GM12864 (cell line): Measurements from ENCODE around the gene ERICH2.
A peak's percentile ranks its signal among the peaks of the same experiment; 100 is the strongest.

Source experiments
- DNase-seq: peaks from one replicate; pipeline ENCODE4 v3.0.0-alpha.2; 2011; ENCODE audit warnings: low read depth
- H3K4me3 ChIP-seq: 2 replicates; pipeline ENCODE4 v1.5.1; 2011; ENCODE audit warnings: mild to moderate bottlenecking, low read depth, low read length, control low read depth
- TF ChIP-seq, protein P1 (sequence below): IDR thresholded peaks from 2 replicates; pipeline ENCODE4 v1.5.1; 2011; ENCODE audit warnings: low read depth, mild to moderate bottlenecking, moderate library complexity, low read length, control low read depth, inconsistent platforms; ENCODE audit errors: missing control alignments

The ERICH2 gene

DNA sequence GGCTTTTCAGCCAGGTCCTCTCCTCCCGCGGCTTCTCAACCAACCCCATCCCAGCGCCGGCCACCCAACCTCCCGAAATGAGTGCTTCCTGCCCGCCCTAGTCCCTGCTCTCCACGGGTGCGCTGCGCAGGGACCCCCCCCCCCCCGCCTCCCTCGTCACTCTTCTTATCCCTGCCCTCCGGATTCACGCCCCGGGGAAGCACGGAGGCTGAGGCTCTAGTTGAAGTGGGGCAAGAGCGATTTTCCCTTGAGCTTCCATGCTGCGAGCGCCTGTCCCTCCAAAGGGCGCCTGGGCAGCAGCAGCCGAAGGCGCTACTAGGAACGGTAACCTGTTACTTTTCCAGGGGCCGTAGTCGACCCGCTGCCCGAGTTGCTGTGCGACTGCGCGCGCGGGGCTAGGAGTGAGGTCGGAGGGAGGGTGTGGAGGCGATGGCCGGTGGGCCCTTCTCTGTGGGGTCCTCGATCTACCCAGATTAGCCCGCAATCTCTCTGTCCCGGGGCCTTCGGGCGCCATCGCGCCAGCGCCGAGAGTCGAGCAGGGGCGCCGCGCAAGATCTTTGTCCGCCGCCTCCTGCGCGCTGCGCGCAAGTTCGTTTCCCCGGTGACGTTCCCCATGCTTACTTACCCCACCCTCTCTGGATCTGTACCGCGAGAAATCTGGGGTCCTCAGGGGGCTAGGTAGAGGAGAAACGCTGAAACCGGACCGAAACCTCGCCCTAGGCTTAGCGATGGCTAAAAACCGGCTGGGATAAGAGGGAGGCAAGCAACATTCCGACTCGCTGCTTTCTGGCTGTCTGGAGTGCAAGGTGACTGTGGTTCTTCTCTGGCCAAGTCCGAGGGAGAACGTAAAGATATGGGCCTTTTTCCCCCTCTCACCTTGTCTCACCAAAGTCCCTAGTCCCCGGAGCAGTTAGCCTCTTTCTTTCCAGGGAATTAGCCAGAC is 47.2 kb downstream of the ERICH2 start:
- no peak for DNase-seq
- H3K4me3 ChIP-seq = peak overlapping the region; percentile 23
- TF ChIP-seq, protein P1, sequence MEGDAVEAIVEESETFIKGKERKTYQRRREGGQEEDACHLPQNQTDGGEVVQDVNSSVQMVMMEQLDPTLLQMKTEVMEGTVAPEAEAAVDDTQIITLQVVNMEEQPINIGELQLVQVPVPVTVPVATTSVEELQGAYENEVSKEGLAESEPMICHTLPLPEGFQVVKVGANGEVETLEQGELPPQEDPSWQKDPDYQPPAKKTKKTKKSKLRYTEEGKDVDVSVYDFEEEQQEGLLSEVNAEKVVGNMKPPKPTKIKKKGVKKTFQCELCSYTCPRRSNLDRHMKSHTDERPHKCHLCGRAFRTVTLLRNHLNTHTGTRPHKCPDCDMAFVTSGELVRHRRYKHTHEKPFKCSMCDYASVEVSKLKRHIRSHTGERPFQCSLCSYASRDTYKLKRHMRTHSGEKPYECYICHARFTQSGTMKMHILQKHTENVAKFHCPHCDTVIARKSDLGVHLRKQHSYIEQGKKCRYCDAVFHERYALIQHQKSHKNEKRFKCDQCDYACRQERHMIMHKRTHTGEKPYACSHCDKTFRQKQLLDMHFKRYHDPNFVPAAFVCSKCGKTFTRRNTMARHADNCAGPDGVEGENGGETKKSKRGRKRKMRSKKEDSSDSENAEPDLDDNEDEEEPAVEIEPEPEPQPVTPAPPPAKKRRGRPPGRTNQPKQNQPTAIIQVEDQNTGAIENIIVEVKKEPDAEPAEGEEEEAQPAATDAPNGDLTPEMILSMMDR = no peak

DNA sequence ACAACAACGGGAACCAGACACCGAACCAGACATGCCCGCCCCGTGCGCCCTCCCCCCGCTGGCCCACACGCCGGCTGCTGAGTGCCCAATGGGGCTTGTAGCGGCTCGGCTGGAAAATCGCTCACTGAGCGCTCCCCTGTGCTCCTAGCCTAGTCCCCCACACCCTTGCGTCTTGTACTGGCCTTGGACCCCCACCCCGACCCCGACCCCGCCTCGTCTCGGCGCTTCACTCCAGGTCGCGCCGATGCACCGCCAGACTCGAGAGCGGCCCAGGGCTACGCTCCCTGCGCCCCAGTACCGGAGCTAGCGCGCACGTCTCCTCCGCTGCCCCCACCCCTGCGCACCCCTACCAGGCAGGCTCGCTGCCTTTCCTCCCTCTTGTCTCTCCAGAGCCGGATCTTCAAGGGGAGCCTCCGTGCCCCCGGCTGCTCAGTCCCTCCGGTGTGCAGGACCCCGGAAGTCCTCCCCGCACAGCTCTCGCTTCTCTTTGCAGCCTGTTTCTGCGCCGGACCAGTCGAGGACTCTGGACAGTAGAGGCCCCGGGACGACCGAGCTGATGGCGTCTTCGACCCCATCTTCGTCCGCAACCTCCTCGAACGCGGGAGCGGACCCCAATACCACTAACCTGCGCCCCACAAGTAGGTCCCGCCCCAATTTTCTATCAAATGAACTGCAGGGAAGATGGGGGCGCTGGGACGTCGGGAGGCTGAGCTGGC is 48.0 kb downstream of the ERICH2 start:
- no peak overlapping the region; the same call in 1 of the 2 replicates for H3K4me3 ChIP-seq
- DNase-seq = no peak

DNA sequence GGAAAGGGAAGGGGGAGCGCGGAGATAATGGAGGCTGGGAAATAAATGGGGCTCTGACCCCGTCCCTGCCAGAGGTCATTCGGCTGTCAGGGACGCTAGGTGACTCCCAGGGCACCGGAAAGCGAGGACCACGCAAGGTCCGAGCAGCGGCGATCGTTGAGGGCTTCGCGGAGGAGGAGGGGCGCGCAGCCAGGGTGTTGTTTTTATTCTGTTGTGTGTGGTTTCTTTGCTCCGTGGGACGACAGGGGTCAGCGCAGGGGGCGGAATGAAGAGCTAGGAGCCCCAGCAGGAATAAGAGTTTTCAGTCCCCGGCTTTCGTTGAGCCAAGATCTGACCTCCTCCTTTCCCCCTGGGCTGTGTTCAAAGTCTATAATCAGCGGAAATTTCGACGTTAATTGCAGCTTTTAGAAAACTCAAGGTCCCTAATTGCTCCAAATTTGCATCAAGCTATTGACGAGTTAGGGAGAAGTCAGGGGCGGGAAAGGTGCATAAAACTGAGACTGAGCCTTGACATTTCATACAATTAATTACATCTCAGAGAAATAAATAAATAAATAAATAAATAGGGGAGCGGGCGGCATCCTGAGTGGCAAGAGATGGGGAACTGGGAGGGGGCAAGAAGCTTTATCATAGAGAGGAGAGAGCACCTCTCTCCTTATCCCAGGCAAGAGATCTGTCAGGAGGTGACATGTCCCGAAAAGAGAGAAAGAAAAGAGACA is 48.7 kb downstream of the ERICH2 start:
- TF ChIP-seq, protein P1 = no peak
- H3K4me3 ChIP-seq = no peak overlapping the region
- DNase-seq = no peak

More for the DNA sequence above, 48.0 kb downstream of the ERICH2 start:
- TF ChIP-seq, protein P1 = no peak

DNA sequence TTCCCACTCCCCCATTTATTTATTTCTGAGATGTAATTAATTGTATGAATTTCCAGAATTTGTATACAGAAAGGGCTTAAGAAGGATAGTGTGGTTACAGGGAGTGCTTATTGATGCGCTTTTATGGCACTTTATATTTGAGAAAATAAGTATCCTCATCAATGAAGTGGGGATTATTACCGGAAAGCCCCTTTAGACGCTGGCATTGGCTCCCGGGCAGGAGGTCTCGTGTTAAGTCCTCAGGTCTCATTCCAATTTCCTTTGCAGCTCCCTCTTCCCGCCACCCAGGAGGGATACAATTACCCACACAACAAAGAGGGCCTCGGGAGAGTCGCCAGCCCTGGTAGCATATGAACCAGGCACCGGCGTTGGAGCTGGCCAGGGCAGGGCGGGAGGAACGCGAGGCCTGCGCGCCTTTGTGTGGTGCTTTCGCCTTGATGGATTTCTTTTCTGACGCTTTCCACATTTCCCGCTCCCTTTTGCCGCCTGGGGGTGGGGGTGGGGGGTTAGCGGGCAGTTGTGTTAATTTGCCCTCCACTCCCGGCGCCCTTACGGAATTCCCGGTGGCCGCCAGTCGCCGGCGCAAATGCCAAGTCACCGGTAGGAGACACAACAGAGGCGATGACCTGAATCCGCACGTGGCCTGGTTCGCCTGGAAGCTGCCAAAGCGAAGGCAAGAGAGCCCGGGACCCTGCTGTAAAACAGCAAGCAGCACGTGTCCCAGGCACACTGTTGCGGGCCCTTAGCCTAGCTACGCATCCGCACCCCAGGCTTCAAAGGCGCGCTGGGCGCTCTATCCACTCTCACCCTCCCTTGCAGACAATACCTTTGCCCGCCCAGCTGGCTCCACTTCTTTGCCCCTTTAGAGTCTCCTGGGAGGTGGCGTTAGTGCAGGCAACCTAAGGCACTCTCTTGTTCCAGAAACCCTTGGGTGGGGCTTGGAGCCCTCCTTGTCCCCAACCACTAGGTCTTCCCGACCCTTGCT is 49.8 kb downstream of the ERICH2 start:
- no peak overlapping the region; the same call in 1 of the 2 replicates for H3K4me3 ChIP-seq
- DNase-seq = no peak
- TF ChIP-seq, protein P1 = no peak

DNA sequence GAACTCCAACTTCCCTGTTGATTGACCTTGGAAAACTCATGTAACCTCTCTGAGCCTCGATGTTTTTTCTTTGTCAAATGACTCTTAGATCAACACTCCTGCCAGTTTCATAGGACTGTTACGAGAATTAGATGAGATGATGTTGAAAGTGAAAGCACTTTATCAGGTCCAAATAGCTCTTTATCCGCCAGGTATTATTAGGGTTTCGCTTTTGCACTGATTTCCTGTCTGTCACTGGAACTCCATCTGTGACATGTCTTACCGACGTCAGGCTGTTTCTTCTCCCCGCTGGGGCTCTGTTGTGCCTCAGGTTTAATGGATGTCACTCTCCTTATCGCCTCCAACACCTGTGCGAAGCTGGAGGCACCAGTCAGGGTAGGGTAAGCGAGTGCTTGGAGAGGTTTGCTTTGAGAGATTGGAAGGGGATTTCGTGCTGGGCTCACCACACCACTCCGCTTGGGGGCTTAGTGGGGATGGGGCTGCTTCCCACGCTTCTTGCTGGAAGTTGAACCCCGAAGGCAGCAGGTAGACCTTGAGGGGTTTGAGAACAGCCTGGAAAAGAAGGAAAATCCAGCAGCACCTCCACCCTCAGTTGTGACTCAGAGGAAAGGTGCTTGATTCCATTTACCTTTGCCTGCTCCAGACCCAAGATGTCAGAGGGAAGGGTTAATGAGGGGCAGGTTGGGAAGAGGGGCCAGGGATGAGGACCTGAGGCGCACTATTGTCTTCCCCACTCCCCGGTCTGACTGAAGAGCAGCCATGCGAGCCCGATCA is 50.8 kb downstream of the ERICH2 start:
- TF ChIP-seq, protein P1 = no peak
- H3K4me3 ChIP-seq = no peak overlapping the region; the same call in 1 of the 2 replicates
- peak; percentile 31 for DNase-seq
